GM12878 (cell line): ENCODE results near the gene NFASC. TPM values are rescaled to one million over a fixed set of nuclear protein-coding genes. Genes with fewer than 3 reads are reported as not detected.
A peak's percentile ranks its signal among the peaks of the same experiment; 100 is the strongest.

Source experiments
- ATAC-seq: fragments of 200-7000 bp; cut with Tn5 transposase; 3 replicates; pipeline ENCODE4 v1.9.1; 2020; ENCODE audit warnings: mild to moderate bottlenecking, moderate library complexity
- BruUV-seq: library from RNA; stranded (reverse); fragments of 400-500 nt; replicated peaks from 2 replicates; lab custom pipeline; 2021; lab: Mats Ljungman, UMichigan
- CTCF ChIA-PET: fragments of 300-600 bp; sonication (Branson Sonifier 250); formaldehyde crosslinking; extraction: SDS; loops from one replicate; lab custom pipeline; 2021; ENCODE audit warnings: inconsistent platforms; lab: Yijun Ruan, JAX
- POLR2A ChIA-PET: fragments of 350-600 bp; formaldehyde crosslinking; extraction: SDS; loops from one replicate; lab custom pipeline; 2021; ENCODE audit warnings: inconsistent platforms; lab: Charles Lee
- RAD21 ChIA-PET: fragments of 300-600 bp; sonication (Branson Sonifier 250); formaldehyde crosslinking; loops from one replicate; lab custom pipeline; 2023; ENCODE audit warnings: antibody characterized with exemption; ENCODE audit not compliant: unreplicated experiment; lab: Charles Lee
- SMC1A ChIA-PET: fragments of 300-600 bp; sonication (Branson Sonifier 250); formaldehyde crosslinking; loops from one replicate; lab custom pipeline; 2023; ENCODE audit not compliant: unreplicated experiment, uncharacterized antibody; lab: Charles Lee
- DNase-seq: peaks from one replicate; pipeline ENCODE4 v3.0.0-alpha.2; 2011; ENCODE audit warnings: low read depth, low spot score
- FAIRE-seq: peaks from 3 replicates; lab custom pipeline; 2011; peaks lifted over from hg19 to GRCh38; lab: Jason Lieb, UNC
- H2AFZ ChIP-seq: 2 replicates; pipeline ENCODE4 v1.6.0; 2011; ENCODE audit warnings: low read depth, low read length, control low read depth; ENCODE audit not compliant: control insufficient read depth
- H3K27ac ChIP-seq: 2 replicates; pipeline ENCODE4 v1.5.1; 2011; ENCODE audit warnings: control low read depth; ENCODE audit not compliant: control insufficient read depth, insufficient read depth
- H3K27me3 ChIP-seq, 2 experiments: replicated peaks in 1 of 2; 2 replicates each; pipeline versions ENCODE4 v1.6.0 to v1.6.1; 2011; ENCODE audit warnings: low read length in 1 of 2; ENCODE audit not compliant: control insufficient read depth in 2 of 2, insufficient read depth in 2 of 2
- H3K36me3 ChIP-seq, 2 experiments: 2 replicates each; pipeline ENCODE4 v1.5.1; 2011; ENCODE audit warnings: low read length in 1 of 2; ENCODE audit not compliant: control insufficient read depth in 2 of 2, insufficient read depth in 2 of 2
- H3K4me1 ChIP-seq: 2 replicates; pipeline ENCODE4 v1.6.1; 2011; ENCODE audit warnings: mild to moderate bottlenecking, low read length, moderate library complexity, mixed read lengths; ENCODE audit not compliant: control insufficient read depth, insufficient read depth
- H3K4me2 ChIP-seq: 2 replicates; pipeline ENCODE4 v1.6.0; 2011; ENCODE audit warnings: control low read depth; ENCODE audit not compliant: control insufficient read depth, insufficient read depth
- H3K4me3 ChIP-seq: fragments of 200-600 bp; sonication (generic); 2 replicates; pipeline ENCODE4 v1.5.1; 2016
- H3K79me2 ChIP-seq: 2 replicates; pipeline ENCODE4 v1.6.0; 2011; ENCODE audit warnings: low read length; ENCODE audit not compliant: control insufficient read depth, insufficient read depth
- H3K9ac ChIP-seq: 2 replicates; pipeline ENCODE4 v1.8.0; 2011; ENCODE audit warnings: low read length, control low read depth, mixed read lengths; ENCODE audit not compliant: control insufficient read depth, insufficient read depth
- H3K9me3 ChIP-seq: replicated peaks from 3 replicates; pipeline ENCODE4 v1.5.1; 2011; ENCODE audit warnings: mild to moderate bottlenecking, low read length; ENCODE audit not compliant: control insufficient read depth, insufficient read depth
- H4K20me1 ChIP-seq: 2 replicates; pipeline ENCODE4 v1.6.0; 2011; ENCODE audit not compliant: control insufficient read depth, insufficient read depth
- BCL3 ChIP-seq: IDR thresholded peaks from 2 replicates; pipeline ENCODE4 v1.6.1; 2011; ENCODE audit warnings: borderline replicate concordance, low read depth, mild to moderate bottlenecking, moderate library complexity, low read length; ENCODE audit not compliant: insufficient read depth, poor library complexity, severe bottlenecking
- TCF7 ChIP-seq: IDR thresholded peaks from 2 replicates; pipeline ENCODE4 v1.6.1; 2014; ENCODE audit warnings: antibody characterized with exemption, borderline replicate concordance
- WGBS: methylation state at CpG from one replicate; pipeline ENCODE4 v1.1.6; 2016; ENCODE audit warnings: low lambda C conversion rate; ENCODE audit not compliant: insufficient replicate concordance, insufficient coverage; ENCODE audit errors: missing lambda C conversion rate; 5-methylcytosine and 5-hydroxymethylcytosine counted together
- in situ Hi-C: fragments of 300-500 bp; cut with MboI; formaldehyde crosslinking; loops from 9 replicates; pipeline ENCODE4 v1.14.3; 2018; ENCODE audit warnings: mixed read lengths
- intact Hi-C: fragments of 100-400 bp; cut with micrococcal nuclease; formaldehyde crosslinking; loops from one replicate; pipeline ENCODE4 v1.14.2; 2022; ENCODE audit not compliant: unreplicated experiment
- polyA plus RNA-seq, 11 experiments: library from polyadenylated mRNA; depleted of rRNA in 4 of 11; unstranded in 6 of 11; stranded (reverse) in 5 of 11; fragments of >200 nt; fragmentation: Nextera tagmentation in 4 of 11; fragmentation: Illumina TruSeq in 1 of 11; extraction: Ambion mirVana in 4 of 11; extraction: Trizol in 1 of 11; gene quantifications; 1 replicate in 1 of 11; 2 replicates in 10 of 11; pipeline versions ENCODE4 v1.2.1 to v1.2.3, GENCODE V29; 2011 to 2016; ENCODE audit warnings: inconsistent platforms in 2 of 11, missing spikeins in 2 of 11, low read depth in 1 of 11
- total RNA-seq, 4 experiments: library from RNA; depleted of rRNA in 3 of 4; stranded (reverse); fragments of >200 nt in 3 of 4; fragmentation: Illumina TruSeq in 1 of 4; extraction: Trizol in 1 of 4; gene quantifications; 2 replicates each; pipeline versions ENCODE4 v1.2.1 to v1.2.3, GENCODE V29; 2013 to 2021

The NFASC gene
- total and polyA plus RNA-seq, 10 of the 15 experiments (the other 5 are each of a cell fraction or from before 2014, with no cell fraction given) = 0.04 to 0.31 (median 0.12) TPM; not detected in 4

- Histone ChIP-seq H3K27me3 (peaks cover 2 to 5% of the 10 kb centered on the region in 2 experiments; a peak in 3 of 4 replicates), H3K9ac (no peak overlapping the region), H3K27ac (no peak overlapping the region), H3K79me2 (no peaks in the 10 kb centered on the region), H3K9me3 (no peaks in the 10 kb centered on the region), H3K36me3 (no peaks in the 10 kb centered on the region), H3K4me2 (no peak overlapping the region), H2AFZ (no peak overlapping the region)
- peak; percentile 69 for ATAC-seq
- POLR2A ChIA-PET = no interaction called here
- DNase-seq = peak; percentile 11
- FAIRE-seq = no peak
- CTCF ChIA-PET = interaction anchor here (0.7 to 2.1 kb wide), 5 partner anchors 10 to 567 kb away, joined by 3 to 8 read pairs (median 3); no protein-coding TSS in a partner anchor
- SMC1A ChIA-PET = interaction anchor here (1.0 to 1.1 kb wide), 2 partner anchors 14 to 293 kb away, joined by 3 to 4 read pairs; no protein-coding TSS in a partner anchor
- 14% methylated on average over 6 of the region's 6 CpGs for WGBS
- peak; percentile 74 for TF ChIP-seq BCL3
- no peak for TF ChIP-seq TCF7
- TF ChIP-seq, all 136 proteins: peak for 1
- H3K4me1 ChIP-seq = peaks cover 5% of the 10 kb centered on the region; the same call in 1 of the 2 replicates
- no peak overlapping the region for H3K4me3 ChIP-seq
- RAD21 ChIA-PET = interaction anchor here (0.6 to 2.6 kb wide), 3 partner anchors 22 to 292 kb away, joined by 3 to 6 read pairs (median 5); no protein-coding TSS in a partner anchor
- H4K20me1 ChIP-seq = no peaks in the 10 kb centered on the region
- BruUV-seq = no TSS peak
- intact Hi-C loops (no loop called here), in situ Hi-C loops (no loop called here)
Observed at GRCh38 chr1:204962742-204963632, 92.3 kb downstream of the NFASC start.
